HG03460 (cell line): Measurements from ENCODE around the gene DNAJC1.

Experiments used
- ATAC-seq: cut with Tn5 transposase; IDR thresholded peaks from one replicate; pipeline ENCODE4 v1.9.1; 2021; ENCODE audit not compliant: unreplicated experiment

DNAJC1 gene

DNA sequence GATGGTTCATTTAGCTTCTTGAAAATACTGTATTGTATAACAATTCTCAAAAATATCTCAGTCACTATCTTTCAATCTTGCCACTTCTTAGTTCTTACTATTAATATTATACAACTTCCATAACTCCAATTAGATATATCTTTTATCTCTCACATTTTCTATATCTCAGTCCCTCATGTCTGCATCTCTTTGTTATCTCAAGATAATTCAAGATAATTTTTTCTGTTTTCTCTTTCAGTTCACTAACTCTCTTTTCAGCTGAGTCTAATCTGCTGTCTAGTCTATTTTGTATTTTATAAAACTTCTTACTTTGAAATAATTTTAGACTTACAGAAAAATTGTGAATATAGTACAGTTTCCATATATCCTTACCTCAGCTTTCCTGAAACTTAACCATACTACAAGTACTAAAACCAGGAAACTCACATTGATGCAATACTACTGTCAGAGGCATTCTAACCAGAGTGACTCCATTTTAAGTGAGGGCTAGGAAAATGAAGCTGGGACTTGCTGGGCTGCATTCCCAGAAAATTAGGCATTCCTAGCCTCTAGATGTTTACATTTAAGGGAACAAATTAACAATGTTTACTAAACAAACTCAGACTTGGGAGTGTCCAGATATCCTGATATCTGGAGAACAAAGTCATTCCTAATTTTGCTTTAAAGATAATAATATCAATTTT, 38.4 kb downstream of the DNAJC1 start:
- ATAC-seq = no peak

DNA sequence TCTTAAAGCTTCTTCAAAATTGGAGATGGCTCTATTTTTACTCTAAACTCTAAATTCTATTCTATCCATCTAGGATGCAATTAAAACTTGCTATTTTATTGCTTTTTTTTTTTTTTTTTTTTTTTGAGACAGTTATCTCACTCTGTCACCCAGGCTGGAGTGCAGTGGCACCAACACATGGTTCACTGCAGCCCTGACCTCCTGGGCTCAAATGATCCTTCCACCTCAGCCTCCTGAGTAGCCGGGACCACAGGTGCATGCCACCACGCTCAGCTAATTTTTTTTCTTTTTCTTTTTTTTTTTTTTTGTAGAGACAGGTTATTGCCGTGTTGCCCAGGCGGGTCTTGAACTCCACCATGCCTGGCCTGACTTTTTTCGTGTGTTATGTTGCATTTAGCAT, 41.2 kb downstream of the DNAJC1 start:
- no peak for ATAC-seq

DNA sequence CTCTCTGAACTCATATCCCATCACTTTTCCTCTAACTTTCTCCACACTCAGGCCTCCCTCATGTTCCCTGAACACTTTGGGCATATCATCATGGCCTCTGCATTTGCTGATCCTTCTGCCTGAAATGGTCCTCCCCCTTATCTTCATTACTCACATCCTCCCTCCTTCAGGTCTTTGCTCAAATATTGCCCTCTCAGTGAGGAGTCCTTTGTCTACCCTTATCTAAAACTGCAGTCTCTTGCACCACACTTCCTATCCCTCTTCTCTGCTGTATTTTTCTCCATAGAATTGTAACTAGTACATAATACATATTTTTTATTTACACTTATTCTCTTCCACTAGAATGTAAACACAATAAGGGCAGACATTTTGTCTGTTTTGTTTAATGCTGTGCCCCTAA, 41.7 kb downstream of the DNAJC1 start:
- no peak for ATAC-seq

DNA sequence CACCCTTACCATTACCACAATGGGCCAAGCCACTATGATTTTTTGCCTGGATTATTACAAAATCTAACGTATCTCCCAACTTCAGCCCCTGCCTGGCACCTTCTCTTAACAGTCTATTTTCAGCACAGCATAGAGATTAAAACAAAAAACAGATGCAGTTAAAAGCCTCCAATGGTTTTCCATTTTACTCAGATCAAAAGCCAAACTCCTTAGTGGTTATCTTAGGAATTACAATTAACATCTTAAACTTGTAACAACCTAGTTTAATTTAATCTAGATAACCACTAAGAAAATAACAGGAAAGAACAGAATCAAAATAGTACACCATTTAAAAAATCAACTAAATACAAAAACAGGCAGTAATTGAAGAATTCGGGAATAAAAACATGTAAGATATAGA, 43.5 kb downstream of the DNAJC1 start:
- ATAC-seq = no peak

DNA sequence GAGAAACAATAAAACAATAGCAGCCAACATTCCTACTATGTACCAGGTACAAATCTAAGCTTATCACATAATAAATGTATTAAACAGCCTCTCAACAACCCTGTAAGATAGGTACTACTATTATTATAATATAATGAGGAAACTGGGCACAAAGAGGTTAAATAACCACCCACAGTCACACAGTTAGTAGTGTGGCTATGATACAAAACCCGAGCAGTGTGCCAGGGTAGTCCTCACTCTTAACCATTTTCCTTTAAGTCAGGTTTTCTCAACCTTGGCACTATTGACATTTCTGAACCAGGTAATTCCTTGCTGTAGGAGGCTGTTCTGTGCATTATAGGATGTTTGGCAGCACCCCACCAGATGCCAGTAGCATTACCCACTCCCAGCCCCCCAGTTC, 48.8 kb downstream of the DNAJC1 start:
- no peak for ATAC-seq

DNA sequence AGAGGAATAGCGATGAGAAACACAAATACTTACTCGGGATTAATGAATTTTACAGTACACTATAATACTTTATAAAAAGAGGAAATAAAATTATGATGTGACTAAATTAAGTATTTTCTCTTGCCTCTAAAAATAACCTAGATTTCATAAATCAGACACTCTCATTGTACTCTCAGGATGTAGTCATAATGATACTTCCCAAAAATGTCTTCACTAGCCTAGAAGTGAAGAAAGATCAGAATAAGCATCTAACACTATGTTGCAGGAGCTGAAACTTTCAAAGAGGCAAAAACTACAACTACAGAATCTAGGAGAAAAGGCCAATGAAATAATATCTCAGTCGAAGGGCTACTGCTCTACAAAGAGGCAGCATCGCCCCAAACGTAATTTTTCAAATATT, 49.4 kb downstream of the DNAJC1 start:
- no peak for ATAC-seq

DNA sequence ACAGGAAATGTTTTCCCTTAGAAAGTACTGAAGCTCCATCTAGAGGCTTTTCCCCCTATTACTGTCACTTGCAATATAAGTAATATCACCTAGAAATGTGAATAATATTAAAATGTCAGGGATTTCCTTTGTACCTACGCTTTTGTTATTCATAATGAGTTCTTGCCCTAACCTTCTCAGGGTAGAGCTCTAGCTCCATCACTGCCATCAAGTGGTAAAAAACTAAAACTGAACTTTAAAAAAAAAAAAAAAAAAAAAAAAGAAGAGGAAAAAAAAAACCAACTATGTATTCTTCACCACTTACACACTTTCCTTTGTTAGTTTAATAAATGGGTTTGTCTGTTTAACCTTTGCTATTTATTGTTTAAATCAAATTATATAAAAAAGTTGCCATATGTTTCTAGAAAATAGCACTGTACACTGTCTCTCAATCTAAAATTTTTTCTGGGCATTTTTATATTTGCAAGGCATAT, 49.9 kb downstream of the DNAJC1 start:
- no peak for ATAC-seq

DNA sequence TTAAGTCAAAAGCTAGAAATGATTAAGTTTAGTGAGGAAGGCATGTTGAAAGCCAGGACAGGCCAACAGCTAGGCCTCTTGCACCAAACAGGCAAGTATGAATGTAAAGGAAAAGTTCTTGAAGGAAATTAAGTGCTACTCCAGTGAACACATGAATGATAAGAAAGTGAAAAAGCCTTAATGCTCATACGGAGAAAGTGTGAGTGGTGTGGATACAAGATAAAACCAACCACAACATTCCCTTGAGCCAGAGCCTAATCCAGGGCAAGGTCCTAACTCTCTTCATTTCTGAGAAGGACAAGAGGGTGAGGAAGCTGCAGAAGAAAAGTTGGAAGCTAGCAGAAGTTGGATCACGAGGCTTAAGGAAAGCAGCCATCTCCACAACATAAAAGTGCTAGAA, 53.0 kb downstream of the DNAJC1 start:
- ATAC-seq = no peak

DNA sequence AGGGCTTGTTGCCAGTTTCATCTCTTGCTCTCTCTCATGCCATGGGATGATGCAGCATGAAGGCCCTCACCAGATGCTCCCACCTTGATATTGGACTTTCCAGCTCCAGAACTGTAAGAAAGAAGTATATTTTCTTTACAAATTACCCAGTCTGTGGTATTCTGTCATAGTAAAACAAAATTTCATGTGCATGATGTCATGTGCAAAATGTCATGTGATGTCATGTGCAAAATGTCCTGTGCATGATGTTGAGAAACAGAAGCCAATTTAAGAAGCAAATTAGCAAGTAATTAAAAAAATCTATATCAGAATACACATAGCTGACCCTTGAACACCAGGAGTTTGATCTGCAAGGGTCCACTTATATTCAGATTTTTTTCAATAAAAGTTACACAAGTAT, 56.6 kb downstream of the DNAJC1 start:
- no peak for ATAC-seq

DNA sequence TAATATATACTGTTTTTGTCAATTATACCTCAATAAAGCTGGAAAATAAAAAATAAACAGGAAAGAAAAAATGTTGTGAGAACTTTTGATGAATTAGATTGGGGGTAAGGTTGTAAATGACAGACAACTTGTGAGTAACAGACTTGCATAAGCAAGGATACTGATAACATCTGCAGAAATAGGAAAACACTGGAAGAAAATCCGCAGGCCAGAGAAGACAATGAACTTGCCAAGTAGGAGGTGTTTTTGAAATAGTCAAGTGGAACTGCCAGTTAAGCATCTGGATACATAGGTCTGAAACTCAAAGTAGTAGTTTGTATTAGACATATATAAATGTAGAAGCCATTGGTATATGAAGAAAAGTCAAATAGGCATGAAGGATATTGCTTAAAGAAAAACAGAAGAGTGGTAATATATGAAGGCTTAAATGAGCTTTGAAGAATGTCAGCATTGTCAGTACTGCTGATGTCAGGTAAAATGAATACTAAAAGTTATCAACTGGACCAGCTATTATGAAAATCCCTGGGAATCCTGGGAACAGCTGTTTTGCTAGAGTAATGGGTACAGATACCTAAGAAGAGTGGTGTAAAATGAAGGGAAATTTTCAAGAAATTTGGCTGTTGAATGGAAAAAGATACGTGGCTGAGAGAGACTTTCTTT, 58.7 kb downstream of the DNAJC1 start:
- ATAC-seq = no peak

DNA sequence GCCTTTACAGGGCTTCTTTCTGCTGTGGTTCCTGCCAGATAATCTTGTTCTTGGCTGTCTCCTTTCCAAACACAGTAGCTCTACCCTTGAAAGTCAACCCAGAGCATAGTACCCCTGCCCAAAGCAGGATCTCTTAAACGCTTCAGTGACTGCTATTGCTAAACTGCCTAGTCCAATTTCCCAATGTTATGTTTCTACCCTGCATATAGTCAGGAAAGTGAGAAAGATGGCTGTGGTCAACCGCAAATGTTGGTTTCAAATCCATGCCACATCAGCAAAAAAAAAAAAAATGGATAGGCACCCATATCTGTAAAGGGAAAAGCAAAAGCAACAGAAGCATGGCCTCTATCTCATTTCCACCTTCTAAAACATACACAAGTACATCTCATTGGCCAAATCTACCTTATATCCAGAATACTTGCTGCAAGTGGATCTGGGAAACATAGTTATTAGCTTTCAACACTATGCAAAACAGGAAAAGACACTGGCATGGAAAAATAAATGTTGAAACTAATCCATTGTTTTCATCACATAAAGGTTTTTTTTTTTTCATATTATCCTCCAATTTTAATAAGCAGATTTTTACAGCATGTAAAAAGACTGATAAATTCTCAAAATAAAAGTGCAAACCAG, 59.8 kb downstream of the DNAJC1 start:
- no peak for ATAC-seq

DNA sequence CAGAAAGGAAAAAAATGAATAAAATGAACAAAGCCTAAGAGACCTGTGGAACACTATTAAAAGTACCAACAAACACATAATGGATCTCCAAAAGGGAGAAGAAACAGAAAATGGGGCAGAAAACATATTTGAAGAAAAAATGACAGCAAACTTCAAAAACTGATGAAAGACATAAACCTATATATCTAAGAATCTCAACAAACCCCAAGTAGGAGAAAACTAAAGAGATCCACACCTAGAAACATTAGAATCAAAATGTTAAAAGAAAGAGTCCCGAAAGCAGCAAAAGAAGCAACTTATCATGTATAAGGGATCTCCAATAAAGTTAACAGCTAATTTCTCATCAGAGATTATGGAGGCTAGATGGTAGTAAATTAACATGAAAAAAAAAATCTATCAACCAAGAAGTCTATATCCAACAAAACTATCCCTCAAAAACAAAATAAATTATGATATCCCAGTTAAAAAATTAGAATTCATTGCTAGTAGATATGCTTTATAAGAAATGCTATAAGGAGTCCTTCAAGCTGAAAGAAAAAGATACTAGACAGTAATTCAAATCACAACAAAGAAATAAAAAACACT, 68.0 kb downstream of the DNAJC1 start:
- no peak for ATAC-seq

DNA sequence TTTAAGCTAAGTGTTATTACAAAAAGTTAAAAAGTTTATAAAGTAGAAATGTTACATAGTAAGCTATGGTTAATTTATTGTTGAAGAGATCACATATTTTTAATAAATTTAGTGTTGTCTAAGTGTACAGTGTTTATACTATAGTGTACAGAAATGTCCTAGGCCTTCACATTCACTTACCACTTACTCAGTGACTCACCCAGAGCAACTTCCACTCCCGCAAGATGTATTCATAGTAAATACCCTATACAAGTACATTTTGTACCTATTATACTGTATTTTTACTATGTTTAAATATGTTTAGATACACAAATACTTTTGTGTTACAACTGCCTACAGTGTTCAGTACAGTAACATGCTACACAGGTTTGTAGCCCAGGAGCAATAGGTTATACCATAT, 69.2 kb downstream of the DNAJC1 start:
- ATAC-seq = no peak

DNA sequence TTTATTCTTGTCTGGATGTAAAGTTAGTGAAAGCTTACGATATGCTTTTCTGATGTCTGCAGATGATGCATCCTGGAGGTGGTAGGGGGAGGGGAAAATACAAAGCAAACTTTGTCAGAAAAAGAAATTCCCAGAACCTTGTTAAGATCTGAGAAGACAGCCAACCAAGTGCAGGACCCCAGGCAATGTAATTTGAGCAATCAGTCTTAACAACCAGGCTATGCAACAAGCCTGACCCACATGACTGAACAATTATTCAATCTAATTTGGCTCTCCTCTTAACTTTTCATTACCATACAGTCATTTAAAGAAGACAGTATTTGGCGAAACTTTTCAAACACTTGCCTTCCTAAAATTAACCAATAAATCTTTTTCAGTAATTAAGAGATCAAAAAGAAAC, 74.5 kb downstream of the DNAJC1 start:
- ATAC-seq = no peak

DNA sequence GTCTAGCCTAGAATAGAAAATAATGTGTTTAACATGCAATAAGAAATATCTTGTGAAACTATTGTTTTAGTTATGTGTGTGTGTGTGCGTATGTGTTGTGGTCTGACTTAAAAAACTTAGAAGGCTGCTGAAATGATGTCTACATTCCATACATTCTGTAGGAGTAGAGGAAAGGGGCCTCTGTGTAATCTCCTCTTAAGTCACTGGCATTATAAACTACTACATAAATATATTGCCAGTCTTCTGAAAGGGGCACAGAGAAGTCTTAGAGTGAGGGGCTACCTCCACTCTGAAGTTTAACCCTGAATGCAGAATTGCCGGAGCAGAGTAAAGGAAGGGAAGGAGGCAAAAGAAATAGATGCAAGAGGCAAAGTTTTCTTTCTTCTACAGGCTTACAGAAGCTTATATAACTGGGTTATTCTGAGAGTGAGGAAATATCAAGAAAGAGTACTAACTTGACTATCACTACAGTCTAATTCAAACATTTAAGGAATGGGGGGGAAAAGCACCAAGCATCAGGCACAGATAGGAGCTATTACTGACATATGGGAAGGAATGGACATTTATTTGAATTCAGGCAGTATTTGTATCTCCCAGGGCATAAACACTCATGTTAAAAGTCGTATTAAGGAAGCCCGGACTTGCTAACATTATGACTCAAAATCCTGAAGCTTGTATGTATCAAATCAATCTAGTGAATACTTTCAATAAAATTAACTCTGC, 75.7 kb downstream of the DNAJC1 start:
- ATAC-seq = no peak

DNA sequence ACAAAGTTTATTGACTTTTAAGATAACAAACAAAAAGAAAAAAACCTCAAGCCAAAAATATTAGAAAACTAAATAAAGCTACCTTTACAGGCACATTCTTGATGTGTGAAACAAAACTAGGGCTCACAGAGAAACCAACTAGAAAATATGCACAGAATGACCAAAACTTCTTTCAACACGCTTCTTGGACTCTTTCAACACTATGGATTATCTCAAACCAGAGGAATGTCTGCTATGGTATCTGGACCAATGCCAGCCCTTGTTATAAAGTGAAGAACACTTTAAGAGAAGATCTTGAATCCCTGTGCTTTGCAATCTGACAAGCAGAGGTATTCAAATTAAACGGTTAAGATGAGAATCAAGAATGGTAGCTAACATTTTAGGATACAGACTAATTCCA, 76.6 kb downstream of the DNAJC1 start:
- no peak for ATAC-seq

DNA sequence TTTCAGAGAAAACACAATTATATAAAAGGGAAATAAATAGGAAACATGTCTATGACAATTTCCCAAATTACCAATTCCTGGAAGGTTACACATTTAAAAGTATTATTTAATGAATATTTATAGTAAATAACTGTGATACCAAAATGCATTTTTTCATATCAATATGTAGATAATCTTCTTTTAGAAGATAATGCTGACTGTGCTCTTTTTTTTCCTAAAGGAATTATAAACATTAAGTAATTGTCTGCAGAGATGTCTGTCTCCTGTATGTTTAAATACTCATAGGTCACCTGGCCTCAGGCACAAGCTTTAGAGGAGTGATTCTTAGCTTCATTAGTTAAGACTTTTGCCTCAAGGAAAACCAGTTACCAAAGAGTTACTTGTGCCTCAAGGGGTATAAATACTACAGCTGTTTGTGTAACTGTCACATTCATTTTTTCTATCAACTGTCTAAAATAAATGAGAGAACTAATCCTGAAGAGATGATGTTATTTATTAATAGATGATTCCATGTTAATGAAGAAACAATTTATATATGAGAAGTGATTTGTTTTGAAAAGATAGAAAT, 77.1 kb downstream of the DNAJC1 start:
- no peak for ATAC-seq

DNA sequence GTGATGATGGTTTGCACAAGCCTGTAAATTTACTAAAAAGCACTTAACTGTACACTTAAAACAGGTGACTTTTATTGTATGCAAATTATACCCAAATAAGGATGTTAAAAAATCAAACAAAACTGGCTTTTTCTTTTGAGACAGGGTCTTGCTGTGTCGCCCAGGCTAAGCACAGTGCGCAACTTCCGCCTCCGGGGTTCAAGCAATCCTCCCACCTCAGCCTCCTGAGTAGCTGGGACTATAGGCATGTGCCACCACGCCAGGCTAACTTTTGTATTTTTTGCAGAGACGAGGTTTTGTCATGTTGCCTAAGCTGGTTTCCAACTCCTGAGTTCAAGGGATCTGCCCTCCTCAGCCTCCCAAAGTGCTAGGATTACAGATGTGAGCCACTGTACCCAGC, 77.7 kb downstream of the DNAJC1 start:
- no peak for ATAC-seq

DNA sequence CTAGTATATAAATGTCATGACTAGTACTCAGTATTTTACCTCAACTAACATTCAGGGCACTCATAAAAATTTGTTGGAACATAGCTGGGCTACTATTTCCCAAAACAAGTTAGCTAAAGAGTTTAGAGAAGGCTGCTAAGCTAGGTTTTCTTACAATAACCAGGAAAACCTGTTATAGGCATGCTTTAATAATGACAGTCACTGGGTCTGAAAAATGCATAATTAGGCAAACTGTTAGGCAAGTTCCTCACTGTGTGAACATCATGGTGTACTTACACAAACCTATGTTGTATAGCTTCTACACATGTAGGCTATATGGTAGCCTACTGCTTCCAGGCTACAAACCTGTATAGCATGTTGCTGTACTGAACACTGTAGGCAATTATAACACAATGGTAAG, 79.0 kb downstream of the DNAJC1 start:
- no peak for ATAC-seq

DNA sequence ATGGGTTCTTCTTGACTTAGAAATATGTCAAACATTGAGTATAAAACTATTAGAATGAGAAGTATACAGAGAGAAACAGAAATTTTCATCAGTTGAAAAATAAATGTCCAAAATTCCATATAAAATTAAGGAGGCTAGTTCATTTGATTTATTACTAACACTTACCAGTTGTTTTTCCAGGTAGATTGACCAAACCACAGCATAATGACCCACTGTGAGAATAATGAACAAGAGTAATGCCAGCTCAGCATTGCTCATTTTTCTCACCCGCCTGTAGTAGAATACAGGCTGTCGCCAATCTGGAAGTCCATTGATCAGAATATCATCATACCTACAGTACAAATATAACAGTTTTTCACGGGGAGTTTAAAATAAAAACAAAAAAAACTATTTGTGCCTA, 82.9 kb downstream of the DNAJC1 start:
- ATAC-seq = no peak

DNA sequence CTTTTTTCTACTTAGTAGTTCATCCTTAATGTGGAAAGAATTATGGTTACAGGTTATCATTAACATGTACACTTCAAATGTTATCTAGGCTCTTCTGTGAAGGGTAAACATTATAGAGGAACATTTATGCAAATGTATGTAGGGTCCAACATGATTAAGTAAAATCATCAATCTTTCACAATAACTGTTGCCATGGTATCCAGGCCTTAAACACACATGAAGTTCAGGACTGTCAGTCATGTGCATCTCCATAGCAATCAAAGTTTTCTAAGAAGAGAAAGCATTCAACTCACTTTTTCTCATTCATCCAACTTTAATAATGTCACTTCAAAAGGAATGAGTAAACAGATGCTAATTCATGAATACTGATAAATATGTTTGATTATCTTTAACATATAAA, 83.6 kb downstream of the DNAJC1 start:
- ATAC-seq = no peak
